HG02970 (cell line): ENCODE data around the gene PHLDA1.
"Not testable (repeated sequence)": the region's sequence is repeated elsewhere in the genome, so short reads cannot be mapped to it uniquely, and the experiment has no call there.

ENCODE experiments used
- ATAC-seq: cut with Tn5 transposase; IDR thresholded peaks from one replicate; pipeline ENCODE4 v1.9.1; 2021; ENCODE audit warnings: mild to moderate bottlenecking, moderate library complexity, moderate number of reproducible peaks; ENCODE audit not compliant: unreplicated experiment, low FRiP score

PHLDA1 gene

DNA sequence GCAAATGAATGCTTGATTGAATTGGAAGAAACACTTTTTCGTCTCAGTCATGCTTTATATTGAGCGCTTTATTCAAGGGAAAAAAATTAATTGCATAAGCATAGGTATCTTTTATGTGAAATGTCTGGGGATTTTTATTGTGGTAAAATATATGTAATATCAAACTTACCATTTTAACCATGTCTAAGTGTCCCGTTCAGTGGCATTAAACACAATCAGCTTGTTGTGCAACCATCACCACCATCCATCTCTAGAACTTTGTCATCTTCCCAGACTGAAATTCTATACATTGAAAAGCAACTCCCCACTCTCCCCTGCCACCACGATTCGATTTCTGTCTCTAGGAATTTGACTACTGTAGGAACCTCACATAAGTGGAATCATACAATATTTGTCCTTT, 39.8 kb downstream of the PHLDA1 start:
- ATAC-seq = no peak

DNA sequence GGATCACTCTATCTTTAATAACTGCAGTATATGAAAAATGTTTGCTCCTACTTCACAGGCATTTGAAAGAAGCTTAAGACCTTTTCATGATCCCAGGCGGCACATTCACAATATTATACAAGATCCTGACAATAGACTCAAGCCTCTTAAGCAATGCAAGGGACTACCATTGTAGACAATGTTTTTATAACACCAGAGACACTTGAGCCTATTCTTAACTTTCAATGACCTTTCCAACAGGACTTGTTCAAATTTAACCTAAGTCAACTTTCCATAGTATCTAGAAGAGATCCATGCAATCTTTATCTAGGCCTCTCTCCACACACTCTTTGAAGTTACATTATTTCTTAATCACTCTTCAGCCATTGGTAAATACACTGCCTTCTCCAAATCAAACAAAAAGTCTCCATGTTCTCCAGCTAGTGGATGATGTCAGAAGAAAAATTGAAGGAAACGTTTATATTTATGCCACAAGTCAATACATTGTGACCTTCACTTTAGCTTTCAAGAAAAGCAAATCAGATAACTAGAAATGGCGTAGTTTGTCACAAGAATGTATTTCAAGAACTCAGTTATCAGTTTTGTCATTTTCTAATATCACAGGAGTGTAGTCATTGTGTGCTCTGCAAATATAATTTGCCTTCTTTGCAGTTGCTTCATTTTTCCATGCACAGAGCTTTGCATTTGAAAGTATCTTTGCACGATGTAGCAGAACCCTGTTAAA, 41.2 kb downstream of the PHLDA1 start:
- ATAC-seq = no peak

DNA sequence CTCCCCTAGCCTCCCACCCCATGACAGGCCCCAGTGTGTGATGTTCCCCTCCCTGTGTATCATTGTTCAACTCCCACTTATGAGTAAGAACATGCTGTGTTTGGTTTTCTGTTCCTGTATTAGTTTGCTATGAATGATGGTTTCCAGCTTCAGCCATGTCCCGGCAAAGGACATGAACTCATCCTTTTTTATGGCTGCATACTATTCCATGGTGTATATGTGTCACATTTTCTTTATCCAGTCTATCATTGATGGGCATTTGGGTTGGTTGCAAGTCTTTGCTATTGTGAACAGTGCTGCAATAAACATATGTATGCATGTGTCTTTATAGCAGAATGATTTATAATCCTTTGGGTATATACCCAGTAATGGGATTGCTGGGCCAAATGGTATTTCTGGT, 43.9 kb downstream of the PHLDA1 start:
- not testable (repeated sequence) for ATAC-seq

DNA sequence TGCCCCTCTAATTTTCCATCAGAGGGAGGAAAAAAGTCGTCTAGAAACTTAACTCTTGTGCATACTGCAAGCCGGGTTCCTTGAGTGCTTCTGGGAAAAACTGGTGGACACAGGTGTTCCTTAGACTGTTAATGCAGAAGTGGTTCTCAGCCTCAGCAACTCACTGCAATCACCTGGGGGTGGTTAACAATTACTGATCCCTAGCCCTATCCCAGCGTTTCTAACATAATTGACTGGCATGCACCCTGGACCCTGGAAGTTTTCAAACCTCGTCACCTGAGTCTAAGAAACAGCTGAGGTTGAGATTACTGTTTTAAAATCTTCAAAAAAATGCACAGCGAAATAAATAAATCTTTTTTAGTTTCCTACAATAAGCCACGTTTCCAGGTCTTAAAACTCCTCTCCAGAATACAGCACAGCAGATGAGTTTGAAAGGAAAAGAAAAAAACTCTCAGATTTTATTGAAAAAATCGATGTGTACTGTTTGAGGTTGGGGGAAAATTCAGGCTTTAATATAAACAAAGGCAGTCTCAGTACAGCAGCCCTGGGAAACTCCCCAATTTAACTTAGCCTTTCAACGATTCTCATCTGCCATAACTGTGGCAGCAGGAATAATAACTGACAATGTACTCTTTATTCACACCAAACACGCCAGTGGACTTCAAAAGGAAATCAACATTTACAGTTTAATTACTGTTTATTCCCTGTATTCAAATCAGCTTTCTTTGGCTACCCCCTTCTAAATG, 45.4 kb downstream of the PHLDA1 start:
- no peak for ATAC-seq

DNA sequence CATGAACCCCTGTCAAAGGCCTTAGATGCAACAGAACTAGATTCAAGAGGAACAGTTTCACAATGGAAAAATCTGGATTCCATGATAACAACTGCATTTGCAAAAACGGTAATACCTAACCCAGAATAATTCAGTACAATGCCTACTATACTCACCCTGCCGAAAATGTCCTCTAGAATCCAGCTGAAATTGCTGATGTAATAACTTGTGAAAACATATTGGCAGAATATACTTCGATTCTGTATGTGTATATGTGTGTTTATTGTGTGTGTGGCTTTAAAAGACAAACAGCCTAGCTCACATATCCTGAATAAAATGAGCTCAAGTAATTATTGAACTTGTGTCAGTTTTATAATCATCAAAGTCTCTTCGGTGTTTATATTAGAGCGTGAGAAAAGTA, 46.0 kb downstream of the PHLDA1 start:
- ATAC-seq = no peak

DNA sequence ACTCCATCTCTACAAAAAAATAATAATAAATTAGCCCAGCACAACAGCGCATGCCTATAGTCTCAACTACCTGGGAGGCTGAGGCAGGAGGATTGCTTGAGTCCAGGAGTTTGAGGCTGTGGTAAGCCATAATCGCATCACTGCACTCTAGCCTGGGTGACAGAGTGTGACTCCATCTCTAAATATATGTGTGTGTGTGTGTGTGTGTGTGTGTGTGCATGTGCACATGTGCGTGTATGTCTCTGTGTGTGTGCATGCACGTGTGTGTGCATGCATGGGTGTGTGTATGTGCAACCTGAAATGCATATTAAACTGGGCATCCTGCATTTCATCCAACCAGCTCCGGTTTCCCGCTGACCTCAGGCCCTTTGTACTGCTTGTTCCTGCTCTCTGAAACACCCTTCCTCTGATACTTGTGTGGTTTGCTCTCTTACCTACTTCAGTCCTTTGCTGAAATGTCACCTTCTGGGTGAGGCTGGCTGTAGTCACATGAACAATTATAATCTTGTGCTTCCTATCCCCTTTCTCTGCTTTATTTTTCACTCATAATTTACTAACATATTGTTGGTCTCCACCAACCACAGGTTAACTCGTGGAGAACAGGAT, 46.9 kb downstream of the PHLDA1 start:
- ATAC-seq = no peak

DNA sequence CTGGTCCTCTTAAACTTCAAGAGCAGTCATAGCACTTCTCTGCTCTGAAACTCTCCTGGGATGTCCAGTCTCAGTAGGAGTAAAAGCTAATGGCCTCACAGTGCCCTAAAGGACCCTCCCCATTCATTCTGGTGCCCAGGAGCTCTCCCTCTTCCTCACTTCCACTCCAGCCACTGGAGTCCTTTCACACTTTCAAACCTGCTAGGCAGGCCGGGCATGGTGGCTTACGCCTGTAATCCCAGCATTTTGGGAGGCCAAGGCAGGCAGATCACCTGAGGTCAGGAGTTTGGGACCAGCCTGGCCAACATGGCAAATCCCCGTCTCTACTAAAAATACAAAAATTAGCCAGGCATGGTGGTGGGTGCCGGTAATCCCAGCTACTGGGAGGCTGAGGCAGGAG, 47.7 kb downstream of the PHLDA1 start:
- ATAC-seq = not testable (repeated sequence)

DNA sequence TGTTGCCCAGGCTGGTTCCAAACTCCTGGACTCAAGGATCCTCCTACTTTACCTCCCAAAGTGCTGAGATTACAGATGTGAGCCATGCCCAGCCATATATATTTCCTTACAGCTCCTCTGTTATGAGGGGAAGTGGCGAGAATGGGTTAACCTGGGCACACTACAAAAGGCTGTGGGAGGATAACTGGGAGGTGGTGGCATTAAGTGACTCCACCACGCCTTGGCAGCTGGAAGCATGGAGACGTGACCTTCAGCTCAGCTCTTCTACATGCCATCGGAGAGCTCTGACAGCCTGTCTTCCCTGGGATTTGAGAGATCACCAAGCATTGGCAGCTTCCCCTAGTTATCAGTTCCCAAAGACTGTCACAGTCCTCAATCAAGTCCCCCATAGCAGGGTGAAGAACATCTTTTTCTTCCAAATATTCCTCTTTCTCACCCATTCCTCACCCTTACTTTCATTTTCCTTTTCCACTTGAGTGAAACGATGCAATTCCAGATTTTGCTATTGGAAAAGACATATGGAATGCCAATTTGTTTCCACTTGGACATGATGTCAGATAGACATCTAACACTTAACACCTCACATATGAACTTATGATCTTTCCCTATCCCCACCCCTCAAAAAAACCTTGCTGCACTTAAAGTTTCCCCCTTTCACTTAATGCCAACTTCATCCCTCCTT, 48.5 kb downstream of the PHLDA1 start:
- ATAC-seq = no peak

DNA sequence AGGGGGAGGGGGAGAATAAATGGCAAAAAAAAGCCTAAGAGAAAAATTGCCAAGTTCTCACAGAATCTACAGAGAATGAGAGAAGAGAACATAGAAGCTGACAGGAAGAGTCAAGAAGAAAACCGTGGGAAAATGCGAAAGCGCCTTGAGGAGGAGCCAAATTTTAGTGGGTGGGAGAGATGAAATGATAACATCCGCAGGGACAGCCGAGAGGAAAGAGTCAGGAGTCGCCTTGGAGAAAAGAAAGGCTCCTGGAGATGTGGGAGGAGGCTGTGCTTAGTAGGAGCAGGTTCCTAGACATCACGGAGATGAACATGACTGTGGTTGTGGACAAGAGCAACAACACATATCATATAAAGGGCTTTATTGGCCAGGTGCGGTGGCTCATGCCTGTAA, 49.4 kb downstream of the PHLDA1 start:
- no peak for ATAC-seq

DNA sequence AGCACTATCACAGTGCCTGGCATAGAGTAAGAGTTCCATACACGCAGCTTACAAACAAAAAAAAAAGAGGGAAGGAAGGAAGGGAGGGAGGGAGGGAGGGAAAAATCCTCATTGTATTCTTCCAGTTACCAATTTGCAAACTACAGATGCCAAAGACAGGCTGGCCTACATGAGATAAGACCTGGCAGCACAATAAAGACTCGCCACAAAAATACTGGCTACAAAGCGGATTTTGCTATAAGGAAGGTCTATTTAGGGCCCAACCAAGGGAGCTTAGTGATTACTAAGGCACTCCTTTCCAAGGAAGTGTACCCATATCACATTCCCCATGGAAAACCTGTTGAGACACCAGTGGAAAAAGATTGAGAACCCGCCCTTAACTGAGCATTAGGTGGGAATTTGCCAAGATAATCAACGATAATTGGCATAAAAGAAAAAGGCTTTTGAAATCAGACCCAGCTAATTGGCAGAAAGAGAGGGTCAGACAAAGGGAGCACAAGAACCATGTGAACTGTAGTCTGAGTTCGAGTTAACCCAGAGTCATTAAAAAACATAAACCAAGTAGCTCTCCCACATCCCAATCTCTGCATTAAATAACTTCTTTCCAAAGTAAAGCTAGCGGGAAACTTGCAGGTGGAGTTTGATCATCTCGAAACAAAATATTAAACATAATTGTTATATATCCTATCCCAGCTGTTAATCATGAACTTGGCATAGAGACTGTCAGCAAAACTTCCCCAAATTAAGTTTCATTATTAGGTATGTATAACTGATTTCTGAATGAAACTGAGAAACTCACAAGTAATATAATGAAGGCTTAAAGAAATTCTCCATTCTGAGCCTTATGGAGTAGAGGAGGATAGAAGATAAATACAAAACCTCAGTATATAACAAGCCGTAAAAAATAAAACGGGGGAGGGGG, 50.1 kb downstream of the PHLDA1 start:
- ATAC-seq = peak; percentile 59

DNA sequence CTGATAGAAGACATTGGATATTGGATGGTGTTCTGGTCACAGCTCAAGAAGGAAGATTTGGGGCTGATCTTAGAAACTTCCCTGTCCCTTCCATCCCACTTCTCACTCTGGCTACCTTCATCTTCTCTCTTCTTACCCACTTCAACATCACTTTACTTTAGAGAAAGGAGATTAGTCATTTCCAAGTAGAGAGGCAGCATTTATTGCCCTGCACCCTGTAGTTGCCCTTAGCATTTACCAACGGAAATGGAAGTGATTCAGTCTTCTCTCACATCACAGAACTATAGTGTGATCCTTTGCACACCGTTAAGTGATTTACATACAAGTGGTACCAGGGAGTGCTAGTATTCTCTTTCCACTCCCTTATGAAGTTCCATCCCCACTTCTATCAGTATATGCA, 52.4 kb downstream of the PHLDA1 start:
- no peak for ATAC-seq

DNA sequence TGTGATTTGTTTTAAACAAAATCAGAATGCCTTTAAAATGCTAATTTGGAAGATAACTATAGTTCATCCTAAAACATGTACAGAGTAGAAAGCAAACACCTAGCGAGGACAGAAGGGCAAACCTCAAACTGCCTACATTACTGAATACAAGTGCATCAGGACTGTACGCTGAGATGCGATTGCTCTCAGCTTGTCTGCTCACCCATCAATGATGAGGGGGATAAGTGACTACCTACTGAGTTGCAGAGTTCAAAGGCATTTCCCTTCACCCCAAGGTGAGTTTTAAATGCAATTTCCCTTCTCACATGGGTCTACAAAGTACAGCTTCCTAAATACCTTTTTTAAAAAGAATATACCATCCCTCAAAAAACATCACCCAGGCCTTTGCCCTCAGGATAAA, 52.9 kb downstream of the PHLDA1 start:
- ATAC-seq = no peak

DNA sequence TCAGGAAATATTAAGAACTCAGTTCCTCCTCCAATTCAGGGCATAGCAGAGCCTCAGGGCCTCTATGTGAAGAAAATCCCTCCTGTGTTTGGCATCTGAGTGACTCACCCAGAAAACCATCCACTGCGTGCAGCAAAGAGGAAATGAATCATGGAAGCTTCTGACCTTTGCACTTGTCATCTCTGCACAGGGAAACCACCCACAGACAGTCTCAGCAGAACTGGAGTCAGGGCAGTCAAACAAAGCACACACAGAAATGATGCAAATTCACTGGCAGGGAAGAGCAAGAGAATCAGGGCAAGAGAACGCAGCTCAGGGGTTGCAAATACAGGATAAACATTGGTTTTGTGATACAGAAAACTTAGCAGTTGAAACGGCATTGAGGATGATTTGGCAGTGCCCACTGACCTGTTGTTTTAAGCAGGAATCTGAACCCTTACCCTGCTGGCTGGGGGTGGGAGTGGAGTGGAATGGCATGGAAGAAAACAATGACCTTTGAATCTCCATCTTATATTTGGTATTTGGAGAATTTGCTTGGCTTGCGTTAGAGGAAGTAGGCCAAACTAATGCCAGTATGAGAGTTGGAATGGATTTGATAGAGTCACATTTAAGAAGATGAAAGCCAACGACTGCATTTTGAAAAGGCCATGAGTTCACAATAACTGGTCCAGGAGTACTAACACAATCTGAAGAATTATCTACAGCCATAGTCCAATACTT, 53.5 kb downstream of the PHLDA1 start:
- ATAC-seq = peak; percentile 89

DNA sequence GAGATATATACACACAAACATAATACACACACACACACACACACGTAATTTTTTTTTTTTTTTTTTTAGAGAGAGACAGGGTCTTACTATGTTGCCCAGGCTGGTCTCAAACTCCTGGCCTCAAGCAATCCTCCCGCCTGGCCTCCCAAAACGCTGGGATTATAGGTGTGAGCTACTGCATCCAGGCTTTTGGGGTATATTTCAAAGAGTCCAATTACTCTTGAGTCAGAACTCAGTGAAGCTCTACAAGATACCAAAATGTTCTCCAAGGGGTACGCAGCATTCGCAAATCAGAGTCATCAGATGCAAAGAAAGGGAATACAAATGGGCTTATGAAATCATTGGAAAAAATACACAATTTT, 54.0 kb downstream of the PHLDA1 start:
- ATAC-seq = no peak

DNA sequence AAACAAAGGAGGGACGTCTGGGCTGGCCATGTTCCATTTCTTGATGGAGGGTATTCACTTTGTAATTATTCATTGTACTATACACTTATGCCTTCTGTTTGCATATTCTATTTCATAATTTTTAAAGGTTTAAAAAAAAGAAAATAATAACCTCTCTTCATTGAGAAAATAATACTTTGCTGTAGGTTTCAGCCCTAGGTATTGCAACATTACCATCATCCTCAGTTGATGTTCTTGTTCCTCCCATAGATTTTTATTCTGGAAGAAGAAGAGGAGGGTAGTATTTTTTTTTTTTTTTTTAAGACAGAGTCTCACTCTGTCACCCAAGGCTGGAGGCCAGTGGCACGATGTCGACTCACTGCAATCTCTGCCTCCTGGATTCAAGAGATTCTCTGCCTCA, 54.7 kb downstream of the PHLDA1 start:
- no peak for ATAC-seq

DNA sequence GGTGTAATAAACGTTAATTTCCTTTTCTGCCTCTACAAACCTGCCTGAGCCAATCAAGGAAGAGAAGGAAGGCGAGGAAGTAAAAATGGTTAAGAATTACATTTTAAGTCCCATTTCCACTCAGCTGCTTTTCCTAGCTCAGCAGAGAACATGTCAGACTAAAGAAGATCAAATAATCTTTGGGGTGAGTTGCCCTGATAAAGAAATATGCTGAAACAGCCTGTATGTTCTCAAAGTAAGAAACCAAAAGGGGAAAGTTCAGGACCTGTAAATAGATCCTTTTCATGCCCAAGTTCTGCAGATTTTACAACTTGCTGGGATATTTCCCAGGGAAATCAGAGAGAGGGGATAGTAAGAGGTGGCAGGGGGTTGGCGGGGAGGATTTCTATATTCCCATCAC, 55.5 kb downstream of the PHLDA1 start:
- ATAC-seq = no peak

DNA sequence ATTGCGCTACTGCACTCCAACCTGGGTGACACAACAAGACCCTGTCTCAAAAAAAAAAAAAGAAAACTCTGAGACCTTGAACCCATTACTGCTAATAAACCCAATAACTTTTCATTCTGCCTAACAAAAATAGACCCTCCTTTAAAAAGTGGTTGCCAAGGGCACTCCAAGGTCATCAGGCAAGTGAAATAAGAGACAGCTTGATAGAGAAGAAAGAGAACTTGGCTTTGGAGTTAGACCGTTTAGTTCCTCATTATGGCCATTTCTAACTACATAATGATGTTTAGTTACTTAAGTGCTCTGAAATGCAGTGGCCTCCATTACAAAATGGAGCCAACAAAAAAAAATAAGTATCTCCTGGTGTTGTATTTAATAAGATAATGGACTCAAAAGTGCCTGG, 55.9 kb downstream of the PHLDA1 start:
- ATAC-seq = no peak
